Measurements from ENCODE around the gene CNTNAP5.

DNA sequence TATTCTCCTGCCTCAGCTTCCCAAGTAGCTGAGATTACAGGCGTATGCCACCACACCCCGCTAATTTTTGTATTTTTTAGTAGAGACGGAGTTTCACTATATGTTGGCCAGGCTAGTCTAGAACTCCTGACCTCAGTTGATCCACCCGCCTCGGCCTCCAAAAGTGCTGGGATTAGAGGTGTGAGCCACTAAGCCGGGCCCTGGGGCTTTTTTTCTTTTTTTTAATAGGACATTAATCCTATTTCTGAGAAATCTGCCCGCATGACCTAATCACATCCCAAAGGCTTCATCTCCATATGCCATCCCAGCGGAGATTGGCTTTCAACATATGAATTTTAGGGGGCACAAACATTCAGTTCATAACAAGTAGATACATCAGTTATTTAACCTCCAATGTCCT, 128.6 kb downstream of the CNTNAP5 start:
- TF ChIP-seq POLR2A (IDR thresholded peaks at IDR 0.05; ENCODE audit: low read depth) (no peak), POLR2AphosphoS5 (IDR thresholded peaks at IDR 0.05) (no peak)

Measured in esophagus muscularis mucosa (tissue), 2 donors.